IMR-90 (cell line): ENCODE measurements around the gene CHST2. TPM values are rescaled to one million over a fixed set of nuclear protein-coding genes. Genes with fewer than 3 reads are reported as not detected.

ENCODE experiments used
- ATAC-seq: fragments of 200-7000 bp; cut with Tn5 transposase; 2 replicates; pipeline ENCODE4 v1.9.1; 2020; ENCODE audit warnings: low read depth, mild to moderate bottlenecking, moderate library complexity
- BruUV-seq: library from RNA; stranded (reverse); fragments of 400-500 nt; replicated peaks from 2 replicates; lab custom pipeline; 2021; lab: Mats Ljungman, UMichigan
- CTCF ChIA-PET: fragments of 300-600 bp; formaldehyde crosslinking; extraction: SDS; loops from one replicate; lab custom pipeline; 2021; ENCODE audit warnings: antibody characterized with exemption; lab: Yijun Ruan, JAX
- POLR2A ChIA-PET: fragments of 300-600 bp; sonication (Branson Sonifier 250); formaldehyde crosslinking; loops from one replicate; lab custom pipeline; 2022; ENCODE audit warnings: antibody characterized with exemption; ENCODE audit not compliant: unreplicated experiment; lab: Charles Lee
- DNase-seq: peaks from one replicate; pipeline ENCODE4 v3.0.0; 2013
- H2AFZ ChIP-seq: replicated peaks from 2 replicates; pipeline ENCODE3; 2013; ENCODE audit warnings: low read length, mild to moderate bottlenecking; ENCODE audit not compliant: poor library complexity
- H2AK5ac ChIP-seq: 2 replicates; pipeline ENCODE4 v1.6.1; 2013; ENCODE audit warnings: low read depth, low read length, inconsistent platforms
- H2AK9ac ChIP-seq: replicated peaks from 2 replicates; pipeline ENCODE3; 2013; ENCODE audit warnings: mild to moderate bottlenecking, low read depth, low read length, moderate library complexity; ENCODE audit not compliant: poor library complexity
- H2BK120ac ChIP-seq: 2 replicates; pipeline ENCODE4 v1.6.1; 2013; ENCODE audit warnings: low read depth, low read length, inconsistent platforms
- H2BK15ac ChIP-seq: 3 replicates; pipeline ENCODE4 v1.6.1; 2013; ENCODE audit warnings: low read depth, low read length, inconsistent platforms
- H2BK20ac ChIP-seq: 2 replicates; pipeline ENCODE4 v1.6.1; 2013; ENCODE audit warnings: low read depth, mild to moderate bottlenecking, inconsistent platforms, low read length, moderate library complexity
- H2BK5ac ChIP-seq: 2 replicates; pipeline ENCODE4 v1.6.1; 2013; ENCODE audit warnings: mild to moderate bottlenecking, low read depth, low read length, inconsistent platforms; ENCODE audit not compliant: poor library complexity, severe bottlenecking
- H3K14ac ChIP-seq: replicated peaks from 2 replicates; pipeline ENCODE4 v1.6.1; 2013; ENCODE audit warnings: low read depth, low read length, inconsistent platforms
- H3K18ac ChIP-seq: 2 replicates; pipeline ENCODE4 v1.6.1; 2013; ENCODE audit warnings: low read depth, low read length, control low read depth
- H3K23ac ChIP-seq: 2 replicates; pipeline ENCODE4 v1.6.1; 2013; ENCODE audit warnings: low read depth, low read length, inconsistent platforms
- H3K27ac ChIP-seq: 2 replicates; pipeline ENCODE4 v1.5.1; 2013; ENCODE audit warnings: mild to moderate bottlenecking, control low read depth, low read length; ENCODE audit not compliant: insufficient read depth
- H3K27me3 ChIP-seq: 2 replicates; pipeline ENCODE4 v1.6.1; 2013; ENCODE audit warnings: low read length; ENCODE audit not compliant: control insufficient read depth, insufficient read depth
- H3K36me3 ChIP-seq: 2 replicates; pipeline ENCODE4 v1.6.1; 2013; ENCODE audit warnings: low read length, mixed read lengths; ENCODE audit not compliant: control insufficient read depth, insufficient read depth
- H3K4ac ChIP-seq: 2 replicates; pipeline ENCODE4 v1.6.1; 2013; ENCODE audit warnings: low read depth, low read length, inconsistent platforms
- H3K4me1 ChIP-seq: 2 replicates; pipeline ENCODE4 v1.6.1; 2013; ENCODE audit warnings: low read length, mixed read lengths; ENCODE audit not compliant: control insufficient read depth, insufficient read depth
- H3K4me2 ChIP-seq: 2 replicates; pipeline ENCODE4 v1.6.1; 2013; ENCODE audit warnings: low read depth, mild to moderate bottlenecking, control low read depth, low read length, moderate library complexity
- H3K4me3 ChIP-seq: 2 replicates; pipeline ENCODE4 v1.5.1; 2013; ENCODE audit warnings: low read depth, mild to moderate bottlenecking, control low read depth, low read length, moderate library complexity; ENCODE audit not compliant: insufficient read depth
- H3K56ac ChIP-seq: 2 replicates; pipeline ENCODE4 v1.6.1; 2013; ENCODE audit warnings: low read length, inconsistent platforms; ENCODE audit not compliant: insufficient read depth; ENCODE audit errors: extremely low read depth
- H3K79me1 ChIP-seq, 2 experiments: 2 replicates each; pipeline ENCODE4 v1.6.1; 2013; ENCODE audit warnings: low read length in 2 of 2, inconsistent platforms in 1 of 2, low read depth in 1 of 2
- H3K9ac ChIP-seq: 2 replicates; pipeline ENCODE4 v1.6.1; 2013; ENCODE audit warnings: low read depth, low read length, control low read depth
- H3K9me1 ChIP-seq: 2 replicates; pipeline ENCODE4 v1.6.1; 2013; ENCODE audit warnings: low read length, inconsistent platforms; ENCODE audit not compliant: insufficient read depth
- H3K9me3 ChIP-seq: 2 replicates; pipeline ENCODE4 v1.6.1; 2013; ENCODE audit warnings: low read length; ENCODE audit not compliant: control insufficient read depth, insufficient read depth
- H4K20me1 ChIP-seq: 2 replicates; pipeline ENCODE4 v1.6.1; 2013; ENCODE audit warnings: low read length, inconsistent platforms; ENCODE audit not compliant: insufficient read depth
- H4K5ac ChIP-seq: 2 replicates; pipeline ENCODE4 v1.6.1; 2013; ENCODE audit warnings: mild to moderate bottlenecking, low read depth, low read length, control low read depth
- H4K8ac ChIP-seq, 2 experiments: 2 replicates each; pipeline ENCODE4 v1.6.1; 2013; ENCODE audit warnings: low read depth in 2 of 2, low read length in 2 of 2, control low read depth in 1 of 2, inconsistent platforms in 1 of 2
- H4K91ac ChIP-seq: 2 replicates; pipeline ENCODE4 v1.6.1; 2013; ENCODE audit warnings: low read depth, low read length, inconsistent platforms; ENCODE audit not compliant: insufficient read depth
- CEBPB ChIP-seq: IDR thresholded peaks from 2 replicates; pipeline ENCODE4 v1.6.1; 2012; ENCODE audit warnings: low read depth, low read length, improper control_type of control experiment
- MAFK ChIP-seq: IDR thresholded peaks from 2 replicates; pipeline ENCODE4 v1.6.1; 2012; ENCODE audit warnings: low read depth, low read length, improper control_type of control experiment
- POLR2A ChIP-seq: IDR thresholded peaks from 2 replicates; pipeline ENCODE4 v1.6.1; 2012; ENCODE audit warnings: mild to moderate bottlenecking, low read depth, low read length
- RAD21 ChIP-seq: IDR thresholded peaks from 2 replicates; pipeline ENCODE4 v1.6.1; 2012; ENCODE audit warnings: low read length, improper control_type of control experiment
- RFX5 ChIP-seq: IDR thresholded peaks from 2 replicates; pipeline ENCODE4 v1.8.0; 2012; ENCODE audit warnings: low read depth, mild to moderate bottlenecking, low read length, moderate library complexity
- WGBS, 2 experiments: methylation state at CpG; one replicate each; pipeline versions ENCODE4 v1.1.5 to v1.1.7; 2013; ENCODE audit warnings: missing lambda C conversion rate in 2 of 2; ENCODE audit not compliant: insufficient read length in 1 of 2; ENCODE audit errors: extremely low coverage in 2 of 2; 5-methylcytosine and 5-hydroxymethylcytosine counted together
- dilution Hi-C: fragments of 300-500 bp; cut with HindIII; formaldehyde crosslinking; loops from one replicate; pipeline ENCODE4 v1.14.3; 2018; ENCODE audit warnings: low sequenced_read_pairs; ENCODE audit not compliant: unreplicated experiment
- in situ Hi-C: fragments of 300-500 bp; cut with MboI; formaldehyde crosslinking; loops from 3 replicates; pipeline ENCODE4 v1.14.3; 2019; ENCODE audit warnings: low sequenced_read_pairs, inconsistent platforms, mixed read lengths
- intact Hi-C: fragments of 100-400 bp; cut with micrococcal nuclease; formaldehyde crosslinking; loops from 2 replicates; pipeline ENCODE4 v1.10.0; 2022
- polyA plus RNA-seq, 3 experiments: library from polyadenylated mRNA; depleted of rRNA; stranded (reverse); fragments of >200 nt; gene quantifications; 2 replicates each; pipeline ENCODE4 v1.2.3, GENCODE V29; 2012; ENCODE audit warnings: low replicate concordance in 1 of 3
- total RNA-seq: library from RNA; depleted of rRNA; stranded (reverse); fragments of >200 nt; gene quantifications from 2 replicates; pipeline ENCODE4 v1.2.3, GENCODE V29; 2012

The CHST2 gene
- total and polyA plus RNA-seq, 2 of the 4 experiments (the other 2 are of a cell fraction) = 0.90 to 1.4 TPM

- no peak overlapping the region for H3K4me2 ChIP-seq
- H4K20me1 ChIP-seq = no peaks in the 10 kb centered on the region
- H4K91ac ChIP-seq = no peak overlapping the region
- H2AK9ac ChIP-seq = no peak overlapping the region
- H4K5ac ChIP-seq = no peak overlapping the region
- BruUV-seq = no TSS peak
- H4K8ac ChIP-seq = no peak overlapping the region
- no peak overlapping the region for H2BK15ac ChIP-seq
- no peak overlapping the region for H2AK5ac ChIP-seq
- no peak for DNase-seq
- 77% methylated on average over 11 of the region's 19 CpGs; no CpG with 5 or more reads in 1 of the 2 experiments for WGBS, 2 experiments
- no peaks in the 10 kb centered on the region for H3K79me1 ChIP-seq
- ChIA-PET POLR2A (no interaction called here), CTCF (interaction anchor here (1.1 kb wide), 1 partner anchor 11 kb away, joined by 3 read pairs; no protein-coding TSS in a partner anchor)
- intact Hi-C loops (no loop called here), in situ Hi-C loops (no loop called here), dilution Hi-C loops (no loop called here)
- H3K9me3 ChIP-seq = no peaks in the 10 kb centered on the region
- no peak overlapping the region for H3K4ac ChIP-seq
- no peaks in the 10 kb centered on the region for H3K36me3 ChIP-seq
- TF ChIP-seq RAD21 (no peak), MAFK (no peak), POLR2A (no peak), RFX5 (no peak), CEBPB (no peak)
- no peak overlapping the region for H3K23ac ChIP-seq
- no peak for ATAC-seq
- no peak overlapping the region for H3K9ac ChIP-seq
- no peak overlapping the region for H2BK20ac ChIP-seq
- no peak overlapping the region for H2BK120ac ChIP-seq
- H3K4me1 ChIP-seq = no peaks in the 10 kb centered on the region
- H3K18ac ChIP-seq = no peak overlapping the region
- no peak overlapping the region for H2BK5ac ChIP-seq
- H3K9me1 ChIP-seq = no peaks in the 10 kb centered on the region
- no peak overlapping the region for H3K56ac ChIP-seq
- no peak overlapping the region for H3K14ac ChIP-seq
- no peak overlapping the region for H2AFZ ChIP-seq
- H3K27ac ChIP-seq = no peak overlapping the region
- H3K27me3 ChIP-seq = no peaks in the 10 kb centered on the region; the same call in 1 of the 2 replicates
- no peak overlapping the region for H3K4me3 ChIP-seq
These were observed 37.5 kb upstream of the CHST2 start for GRCh38 chr3:143081844-143082778.
